A673 (cell line): Measurements from ENCODE around the gene TRAF3IP1. TPM values are rescaled to one million over a fixed set of nuclear protein-coding genes. Genes with fewer than 3 reads are reported as not detected.

Experiments used
- BruUV-seq: library from RNA; stranded (reverse); fragments of 400-500 nt; replicated peaks from 2 replicates; lab custom pipeline; 2021; lab: Mats Ljungman, UMichigan
- CTCF ChIA-PET: fragments of 300-600 bp; sonication (Branson Sonifier 250); formaldehyde crosslinking; loops from one replicate; lab custom pipeline; 2022; ENCODE audit warnings: antibody characterized with exemption; lab: Charles Lee
- POLR2A ChIA-PET: fragments of 300-600 bp; sonication (Branson Sonifier 250); formaldehyde crosslinking; loops from one replicate; lab custom pipeline; 2022; ENCODE audit warnings: antibody characterized with exemption; ENCODE audit not compliant: low non-redundant PET; lab: Charles Lee
- DNase-seq: peaks from one replicate; pipeline ENCODE4 v3.0.0-alpha.2; 2015; ENCODE audit warnings: low spot score
- H3K27ac ChIP-seq: fragments of 200-600 bp; sonication (generic); 2 replicates; pipeline ENCODE4 v1.5.1; 2016; ENCODE audit warnings: mixed run types, low read depth, mild to moderate bottlenecking, mixed read lengths, antibody characterized with exemption, low read length; ENCODE audit not compliant: poor library complexity, severe bottlenecking
- H3K27me3 ChIP-seq: fragments of 200-600 bp; sonication (generic); replicated peaks from 2 replicates; pipeline ENCODE4 v1.6.1; 2017; ENCODE audit warnings: mixed run types, low read depth, mild to moderate bottlenecking, mixed read lengths, antibody characterized with exemption, low read length; ENCODE audit not compliant: insufficient read depth, poor library complexity
- H3K36me3 ChIP-seq: fragments of 200-600 bp; sonication (generic); 2 replicates; pipeline ENCODE4 v1.6.1; 2016; ENCODE audit warnings: mixed run types, mild to moderate bottlenecking, mixed read lengths, antibody characterized with exemption, low read length; ENCODE audit not compliant: insufficient read depth, poor library complexity, severe bottlenecking
- H3K4me1 ChIP-seq: fragments of 200-600 bp; sonication (generic); 2 replicates; pipeline ENCODE4 v1.6.1; 2017; ENCODE audit warnings: mixed run types, mild to moderate bottlenecking, mixed read lengths, antibody characterized with exemption, low read length; ENCODE audit not compliant: insufficient read depth, poor library complexity, severe bottlenecking
- H3K4me3 ChIP-seq: fragments of 200-600 bp; sonication (generic); 2 replicates; pipeline ENCODE4 v1.5.1; 2016; ENCODE audit warnings: low read depth, mixed run types, mild to moderate bottlenecking, mixed read lengths, low read length; ENCODE audit not compliant: poor library complexity, severe bottlenecking
- H3K9me3 ChIP-seq: fragments of 200-600 bp; sonication (generic); 2 replicates; pipeline ENCODE4 v1.6.1; 2016; ENCODE audit warnings: mixed run types, low read depth, mild to moderate bottlenecking, mixed read lengths, antibody characterized with exemption, low read length; ENCODE audit not compliant: poor library complexity, severe bottlenecking
- CTCF ChIP-seq: fragments of 300-800, 200-600 bp; sonication (generic); conservative IDR thresholded peaks from 2 replicates; pipeline ENCODE4 v1.5.1; 2017; ENCODE audit warnings: low read depth, mild to moderate bottlenecking, antibody characterized with exemption, low read length, moderate library complexity, mixed read lengths
- EZH2 ChIP-seq: fragments of 200-600 bp; sonication (generic); IDR thresholded peaks from 2 replicates; pipeline ENCODE4 v1.6.1; 2017; ENCODE audit warnings: borderline replicate concordance, low read depth, mild to moderate bottlenecking, mixed read lengths, antibody characterized with exemption, low read length; ENCODE audit not compliant: poor library complexity, severe bottlenecking
- intact Hi-C: fragments of 100-400 bp; cut with micrococcal nuclease; formaldehyde crosslinking; loops from one replicate; pipeline ENCODE4 v1.10.0; 2022; ENCODE audit not compliant: unreplicated experiment
- total RNA-seq: library from RNA; stranded (reverse); gene quantifications from 2 replicates; pipeline ENCODE4 v1.2.3, GENCODE V29; 2021

Gene TRAF3IP1
- total RNA-seq, 1 experiment from 2014 or later = 23.0 TPM

- BruUV-seq = no TSS peak
- ChIA-PET CTCF (no interaction called here), POLR2A (interaction anchor here (0.6 kb wide), 1 partner anchor 365 kb away, joined by 5 read pairs; no protein-coding TSS in a partner anchor)
- intact Hi-C loops = no loop called here
- DNase-seq = peak; percentile 88
- H3K36me3 ChIP-seq = peaks cover 4% of the 10 kb centered on the region
- no peak for TF ChIP-seq EZH2
- no peak for TF ChIP-seq CTCF
- H3K4me3 ChIP-seq = peak overlapping the region; percentile 99
- no peaks in the 10 kb centered on the region for H3K9me3 ChIP-seq
- H3K4me1 ChIP-seq = peaks cover 15% of the 10 kb centered on the region
- H3K27me3 ChIP-seq = no peaks in the 10 kb centered on the region
- H3K27ac ChIP-seq = peak overlapping the region; percentile 92
Measured at GRCh38 chr2:238425979-238426567, 105.8 kb downstream of the TRAF3IP1 start.

- no TSS peak for BruUV-seq
- no peaks in the 10 kb centered on the region for H3K9me3 ChIP-seq
- peak; percentile 86 for DNase-seq
- H3K4me3 ChIP-seq = peak within 1 kb of the TSS; percentile 99
- no peaks in the 10 kb centered on the region for H3K27me3 ChIP-seq
- H3K4me1 ChIP-seq = peaks cover 15% of the 10 kb centered on the region
- H3K36me3 ChIP-seq = peaks cover 4% of the 10 kb centered on the region
- ChIA-PET CTCF (no interaction called here), POLR2A (no interaction called here)
- H3K27ac ChIP-seq = peak within 1 kb of the TSS; percentile 92
- intact Hi-C loops = no loop called here
- no peak for TF ChIP-seq EZH2
- no peak for TF ChIP-seq CTCF
Measured at GRCh38 chr2:238426568-238427434, 106.5 kb downstream of the TRAF3IP1 start, which contains the start of gene ASB1. TSS of gene ASB1 (plus strand) at chr2:238426927. CDS start at chr2:238427071, 144 bp downstream.

GRCh38 chr2:238427435-238428162 is 107.3 kb downstream of the TRAF3IP1 start:
- Histone ChIP-seq H3K36me3 (peaks cover 4% of the 10 kb centered on the region), H3K9me3 (no peaks in the 10 kb centered on the region), H3K4me3 (peak overlapping the region; percentile 99), H3K27ac (peak overlapping the region; percentile 92), H3K4me1 (peaks cover 15% of the 10 kb centered on the region), H3K27me3 (no peaks in the 10 kb centered on the region)
- no peak for TF ChIP-seq EZH2
- TF ChIP-seq CTCF = no peak
- ChIA-PET CTCF (interaction anchor here (0.6 kb wide), 1 partner anchor 10 kb away, joined by 4 read pairs; no protein-coding TSS in a partner anchor), POLR2A (no interaction called here)
- intact Hi-C loops = no loop called here
- no TSS peak for BruUV-seq
- no peak for DNase-seq
